ENCODE results near the gene SLC7A11. TPM values are rescaled to one million over a fixed set of nuclear protein-coding genes. Genes with fewer than 3 reads are reported as not detected.

The SLC7A11 gene
- total RNA-seq, 3 donors from 2014 or later (not counting 1 experiment from before 2014, with no cell fraction given): 0.07 to 1.4 TPM; not detected in 1

DNA sequence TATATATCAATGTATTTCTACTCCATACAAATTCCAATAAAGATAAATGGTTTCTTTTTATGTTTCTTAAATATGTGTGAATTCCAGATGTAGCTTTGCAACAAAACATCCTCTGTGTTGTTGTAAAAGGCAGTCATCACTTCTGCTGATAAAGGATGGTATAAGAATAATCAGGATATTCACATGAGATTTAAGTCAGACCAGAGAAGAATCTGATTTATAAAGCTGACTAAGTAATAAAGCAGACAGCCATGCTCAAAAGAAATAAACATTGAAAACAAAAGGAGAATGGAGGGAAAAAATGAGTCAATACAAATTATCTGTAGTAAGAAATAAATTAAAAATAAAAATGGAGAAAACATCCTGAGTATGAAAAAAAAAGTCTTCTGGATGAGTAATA lies 27.0 kb upstream of the SLC7A11 start:
- Histone ChIP-seq H3K27me3 (ENCODE audit: control insufficient read depth, insufficient read depth, low read length) (no peaks in the 10 kb centered on the region), H3K36me3 (ENCODE audit: control insufficient read depth, insufficient read depth, low read length) (no peaks in the 10 kb centered on the region), H3K4me1 (ENCODE audit: control insufficient read depth, insufficient read depth, low read length) (no peaks in the 10 kb centered on the region), H3K9me3 (ENCODE audit: control insufficient read depth, insufficient read depth, low read length) (no peaks in the 10 kb centered on the region), H3K4me3 (ENCODE audit: low read length) (no peak overlapping the region), H3K27ac (ENCODE audit: low read length) (no peak overlapping the region)
- Mint-ChIP-seq H3K4me1 (no peaks in the 10 kb centered on the region), H3K36me3 (no peaks in the 10 kb centered on the region), H3K27me3 (ENCODE audit: low read depth in 2 of 2) (no peaks in the 10 kb centered on the region), H3K9me3 (peaks cover 6 to 7% of the 10 kb centered on the region in 2 donors), H3K4me3 (no peak overlapping the region), H3K27ac (no peak overlapping the region)
- DNase-seq (no peak), ATAC-seq (no peak)
- TF ChIP-seq, protein P1, sequence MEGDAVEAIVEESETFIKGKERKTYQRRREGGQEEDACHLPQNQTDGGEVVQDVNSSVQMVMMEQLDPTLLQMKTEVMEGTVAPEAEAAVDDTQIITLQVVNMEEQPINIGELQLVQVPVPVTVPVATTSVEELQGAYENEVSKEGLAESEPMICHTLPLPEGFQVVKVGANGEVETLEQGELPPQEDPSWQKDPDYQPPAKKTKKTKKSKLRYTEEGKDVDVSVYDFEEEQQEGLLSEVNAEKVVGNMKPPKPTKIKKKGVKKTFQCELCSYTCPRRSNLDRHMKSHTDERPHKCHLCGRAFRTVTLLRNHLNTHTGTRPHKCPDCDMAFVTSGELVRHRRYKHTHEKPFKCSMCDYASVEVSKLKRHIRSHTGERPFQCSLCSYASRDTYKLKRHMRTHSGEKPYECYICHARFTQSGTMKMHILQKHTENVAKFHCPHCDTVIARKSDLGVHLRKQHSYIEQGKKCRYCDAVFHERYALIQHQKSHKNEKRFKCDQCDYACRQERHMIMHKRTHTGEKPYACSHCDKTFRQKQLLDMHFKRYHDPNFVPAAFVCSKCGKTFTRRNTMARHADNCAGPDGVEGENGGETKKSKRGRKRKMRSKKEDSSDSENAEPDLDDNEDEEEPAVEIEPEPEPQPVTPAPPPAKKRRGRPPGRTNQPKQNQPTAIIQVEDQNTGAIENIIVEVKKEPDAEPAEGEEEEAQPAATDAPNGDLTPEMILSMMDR (IDR thresholded peaks at IDR 0.05): no peak
- intact Hi-C loops (cut with micrococcal nuclease): no loop called here

DNA sequence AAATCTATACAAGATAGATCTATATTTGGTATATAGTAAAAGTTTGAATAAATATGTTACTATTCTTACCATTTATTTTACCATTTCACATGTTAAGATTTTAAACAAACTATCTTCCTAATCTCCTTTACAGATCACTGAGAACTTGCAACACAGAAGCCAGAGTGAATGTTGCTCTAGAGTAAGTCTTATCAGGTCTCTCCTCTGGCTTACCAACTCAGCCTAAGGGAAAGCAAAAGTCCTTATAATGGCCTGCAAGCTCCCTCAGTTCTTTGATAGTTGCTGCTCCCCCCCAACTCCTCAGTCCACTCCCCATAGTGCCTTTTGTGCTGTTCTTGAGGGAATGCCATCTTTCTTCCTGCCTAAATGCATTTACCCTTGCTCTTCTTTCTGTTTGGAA lies 25.7 kb upstream of the SLC7A11 start:
- ATAC-seq (no peak), DNase-seq (no peak)
- Mint-ChIP-seq H3K27ac (no peak overlapping the region), H3K36me3 (no peaks in the 10 kb centered on the region), H3K4me3 (no peak overlapping the region), H3K27me3 (ENCODE audit: low read depth in 2 of 2) (no peaks in the 10 kb centered on the region), H3K4me1 (no peaks in the 10 kb centered on the region), H3K9me3 (peaks cover 7% of the 10 kb centered on the region in 2 donors)
- Histone ChIP-seq H3K9me3 (ENCODE audit: control insufficient read depth, insufficient read depth, low read length) (no peaks in the 10 kb centered on the region), H3K4me3 (ENCODE audit: low read length) (no peak overlapping the region), H3K36me3 (ENCODE audit: control insufficient read depth, insufficient read depth, low read length) (no peaks in the 10 kb centered on the region), H3K4me1 (ENCODE audit: control insufficient read depth, insufficient read depth, low read length) (no peaks in the 10 kb centered on the region), H3K27ac (ENCODE audit: low read length) (no peak overlapping the region), H3K27me3 (ENCODE audit: control insufficient read depth, insufficient read depth, low read length) (no peaks in the 10 kb centered on the region)
- TF ChIP-seq, protein P1 (IDR thresholded peaks at IDR 0.05): no peak
- intact Hi-C loops (cut with micrococcal nuclease): no loop called here

DNA sequence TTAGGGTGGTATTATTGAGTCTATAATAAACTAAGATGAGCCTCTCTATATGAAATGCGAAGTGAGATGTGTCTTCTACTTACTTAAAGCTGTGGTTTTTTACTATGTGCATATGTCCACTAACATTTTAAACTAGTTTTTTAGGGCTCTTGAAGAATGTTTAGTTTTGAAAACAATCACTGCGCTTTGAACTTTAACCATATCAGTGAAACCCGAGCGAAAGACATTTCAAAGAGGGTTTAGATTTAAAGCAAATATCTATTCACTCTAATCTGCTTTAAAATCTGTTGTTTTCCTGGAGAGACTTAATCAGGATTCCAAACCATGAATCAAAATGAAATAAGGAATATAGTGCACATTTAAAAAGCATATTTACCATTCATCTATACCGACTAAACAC lies 24.8 kb upstream of the SLC7A11 start:
- no peaks in the 10 kb centered on the region for H3K9me3 ChIP-seq (ENCODE audit: control insufficient read depth, insufficient read depth, low read length)
- DNase-seq (no peak), ATAC-seq (no peak)
- no peak overlapping the region for H3K4me3 ChIP-seq (ENCODE audit: low read length)
- Mint-ChIP-seq H3K36me3 (no peaks in the 10 kb centered on the region), H3K4me3 (no peak overlapping the region), H3K4me1 (no peaks in the 10 kb centered on the region), H3K9me3 (peaks cover 7% of the 10 kb centered on the region in 2 donors), H3K27ac (no peak overlapping the region), H3K27me3 (ENCODE audit: low read depth in 2 of 2) (no peaks in the 10 kb centered on the region)
- H3K4me1 ChIP-seq (ENCODE audit: control insufficient read depth, insufficient read depth, low read length): no peaks in the 10 kb centered on the region
- intact Hi-C loops (cut with micrococcal nuclease): no loop called here
- no peaks in the 10 kb centered on the region for H3K36me3 ChIP-seq (ENCODE audit: control insufficient read depth, insufficient read depth, low read length)
- WGBS (ENCODE audit: insufficient coverage): 92% methylated on average over 3 of the region's 5 CpGs
- H3K27ac ChIP-seq (ENCODE audit: low read length): no peak overlapping the region
- TF ChIP-seq, protein P1 (IDR thresholded peaks at IDR 0.05): no peak
- H3K27me3 ChIP-seq (ENCODE audit: control insufficient read depth, insufficient read depth, low read length): no peaks in the 10 kb centered on the region

DNA sequence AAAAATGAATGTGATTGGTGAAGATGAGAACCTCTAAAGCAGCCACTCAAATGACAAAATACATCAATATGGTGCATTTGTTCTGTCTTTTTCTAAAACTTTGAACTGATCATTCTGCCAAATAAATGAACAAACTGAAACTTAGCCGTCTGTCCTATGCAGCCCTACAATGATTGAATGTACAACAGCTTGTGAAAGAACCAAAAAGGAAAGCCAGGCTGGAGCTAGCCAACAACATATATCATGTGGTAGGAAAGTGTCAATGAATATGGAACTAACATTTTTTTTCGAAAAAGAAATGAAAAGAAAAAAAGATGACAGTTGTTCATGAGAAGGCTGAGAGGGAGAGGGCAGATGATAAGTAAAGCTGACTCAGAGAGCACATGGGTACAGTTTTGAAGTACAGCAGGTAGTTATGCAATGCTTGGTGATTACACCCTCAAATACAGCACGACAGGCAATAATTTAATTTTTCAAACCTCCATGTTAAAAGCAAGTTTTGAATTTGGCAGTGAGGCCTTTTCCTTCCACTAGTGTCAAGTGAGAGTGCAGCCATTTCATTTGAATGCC lies 21.2 kb upstream of the SLC7A11 start:
- H3K27me3 Mint-ChIP-seq (ENCODE audit: low read depth in 2 of 2): no peaks in the 10 kb centered on the region
- no peak overlapping the region for H3K27ac Mint-ChIP-seq
- H3K9me3 Mint-ChIP-seq: peaks cover 4 to 11% of the 10 kb centered on the region in 2 donors
- intact Hi-C loops (cut with micrococcal nuclease): no loop called here
- H3K4me3 Mint-ChIP-seq: no peak overlapping the region
- no peaks in the 10 kb centered on the region for H3K9me3 ChIP-seq (ENCODE audit: control insufficient read depth, insufficient read depth, low read length)
- DNase-seq (no peak), ATAC-seq (no peak)
- H3K4me1 Mint-ChIP-seq: no peaks in the 10 kb centered on the region
- TF ChIP-seq, protein P1 (IDR thresholded peaks at IDR 0.05): no peak
- H3K4me1 ChIP-seq (ENCODE audit: control insufficient read depth, insufficient read depth, low read length): no peaks in the 10 kb centered on the region
- H3K36me3 ChIP-seq (ENCODE audit: control insufficient read depth, insufficient read depth, low read length): no peaks in the 10 kb centered on the region
- no peak overlapping the region for H3K4me3 ChIP-seq (ENCODE audit: low read length)
- H3K36me3 Mint-ChIP-seq: no peaks in the 10 kb centered on the region
- H3K27ac ChIP-seq (ENCODE audit: low read length): no peak overlapping the region
- 51% methylated on average over 3 of the region's 3 CpGs for WGBS (ENCODE audit: insufficient coverage)
- no peaks in the 10 kb centered on the region for H3K27me3 ChIP-seq (ENCODE audit: control insufficient read depth, insufficient read depth, low read length)

All from natural killer cell (primary cell).